HCT116 (cell line): ENCODE results near the gene DRC7. TPM values are rescaled to one million over a fixed set of nuclear protein-coding genes. Genes with fewer than 3 reads are reported as not detected.

Source experiments
- ATAC-seq: fragments of 200-7000 bp; cut with Tn5 transposase; 2 replicates; pipeline ENCODE4 v1.9.1; 2020; ENCODE audit warnings: mild to moderate bottlenecking, moderate library complexity
- BruUV-seq: library from RNA; stranded (reverse); fragments of 400-500 nt; replicated peaks from 2 replicates; lab custom pipeline; 2021; lab: Mats Ljungman, UMichigan
- CTCF ChIA-PET: fragments of 300-600 bp; sonication (Branson Sonifier 250); formaldehyde crosslinking; loops from one replicate; lab custom pipeline; 2021; ENCODE audit warnings: antibody characterized with exemption; lab: Charles Lee
- POLR2A ChIA-PET: fragments of 300-600, 350-600 bp; sonication (Branson Sonifier 250); formaldehyde crosslinking; loops from one replicate; lab custom pipeline; 2021; ENCODE audit warnings: antibody characterized with exemption; lab: Charles Lee
- RAD21 ChIA-PET, 2 experiments: fragments of 300-600 bp; sonication (Branson Sonifier 250); formaldehyde crosslinking; loops; one replicate each; lab custom pipeline; 2023; ENCODE audit warnings: low total read pairs in 2 of 2; ENCODE audit not compliant: uncharacterized antibody in 2 of 2, unreplicated experiment in 2 of 2, low non-redundant PET in 1 of 2; lab: Charles Lee
- DNase-seq: peaks from one replicate; pipeline ENCODE4 v3.0.0-alpha.2; 2010; ENCODE audit warnings: low read depth, low spot score
- H2AFZ ChIP-seq: fragments of 200-600 bp; shearing (Covaris generic), sonication (generic); 2 replicates; pipeline ENCODE4 v1.6.1; 2017; ENCODE audit warnings: low read depth, mixed run types, mixed read lengths, antibody characterized with exemption, low read length; ENCODE audit not compliant: poor library complexity, severe bottlenecking
- H3K27ac ChIP-seq: 2 replicates; pipeline ENCODE4 v1.5.1; 2012; ENCODE audit warnings: low read depth, low read length
- H3K27me3 ChIP-seq: fragments of 200-600 bp; sonication (generic); 2 replicates; pipeline ENCODE4 v1.6.1; 2016; ENCODE audit warnings: mixed run types, low read length, mixed read lengths; ENCODE audit not compliant: insufficient read depth
- H3K36me3 ChIP-seq, 2 experiments: fragments of 200-500 bp in 1 of 2; fragments of 200-600 bp in 1 of 2; sonication (Bioruptor generic) in 1 of 2; sonication (generic) in 1 of 2; 2 replicates each; pipeline versions ENCODE4 v1.5.1 to v1.6.1; 2014 to 2016; ENCODE audit warnings: low read length in 2 of 2, inconsistent platforms in 1 of 2, mixed read lengths in 1 of 2, mixed run types in 1 of 2; ENCODE audit not compliant: insufficient read depth in 2 of 2, control insufficient read depth in 1 of 2
- H3K4me1 ChIP-seq, 2 experiments: fragments of 200-600 bp in 1 of 2; sonication (generic) in 1 of 2; 2 replicates each; pipeline versions ENCODE4 v1.5.1 to v1.6.1; 2012 to 2017; ENCODE audit warnings: low read length in 2 of 2, inconsistent platforms in 1 of 2, mild to moderate bottlenecking in 1 of 2, mixed read lengths in 1 of 2, mixed run types in 1 of 2, moderate library complexity in 1 of 2; ENCODE audit not compliant: insufficient read depth in 2 of 2, control insufficient read depth in 1 of 2
- H3K4me2 ChIP-seq: fragments of 200-600 bp; sonication (generic); 2 replicates; pipeline ENCODE4 v1.6.1; 2017; ENCODE audit warnings: mixed run types, low read length, mixed read lengths
- H3K4me3 ChIP-seq, 2 experiments: fragments of 200-600 bp in 1 of 2; sonication (generic) in 1 of 2; replicated peaks in 1 of 2; 2 replicates each; pipeline ENCODE4 v1.5.1; 2011 to 2016; ENCODE audit warnings: low read length in 2 of 2, control low read depth in 1 of 2, low read depth in 1 of 2, mild to moderate bottlenecking in 1 of 2, mixed read lengths in 1 of 2, mixed run types in 1 of 2
- H3K79me2 ChIP-seq: fragments of 200-600 bp; sonication (generic); 2 replicates; pipeline ENCODE4 v1.6.1; 2017; ENCODE audit warnings: mild to moderate bottlenecking, mixed run types, low read length, moderate library complexity, mixed read lengths; ENCODE audit not compliant: insufficient read depth
- H3K9ac ChIP-seq: fragments of 200-600 bp; sonication (generic); 2 replicates; pipeline ENCODE4 v1.6.1; 2016; ENCODE audit warnings: low read length, mixed read lengths
- H3K9me2 ChIP-seq: fragments of 200-600 bp; sonication (generic), shearing (Covaris generic); 2 replicates; pipeline ENCODE4 v1.6.1; 2017; ENCODE audit warnings: mixed run types, mild to moderate bottlenecking, moderate library complexity; ENCODE audit not compliant: insufficient read depth
- H3K9me3 ChIP-seq, 2 experiments: fragments of 200-500 bp in 1 of 2; fragments of 200-600 bp in 1 of 2; sonication (Bioruptor generic) in 1 of 2; sonication (generic) in 1 of 2; 2 replicates each; pipeline ENCODE4 v1.6.1; 2014 to 2017; ENCODE audit warnings: low read length in 2 of 2, mixed read lengths in 2 of 2, inconsistent platforms in 1 of 2, low read depth in 1 of 2, mild to moderate bottlenecking in 1 of 2, mixed run types in 1 of 2, moderate library complexity in 1 of 2; ENCODE audit not compliant: control insufficient read depth in 1 of 2, insufficient read depth in 1 of 2
- H4K20me1 ChIP-seq: fragments of 200-600 bp; sonication (generic), shearing (Covaris generic); 2 replicates; pipeline ENCODE4 v1.6.1; 2017; ENCODE audit warnings: mixed run types, mild to moderate bottlenecking, moderate library complexity; ENCODE audit not compliant: insufficient read depth
- ATF3 ChIP-seq: IDR thresholded peaks from 2 replicates; pipeline ENCODE4 v1.6.1; 2012
- CEBPB ChIP-seq: IDR thresholded peaks from 2 replicates; pipeline ENCODE4 v1.6.1; 2012; ENCODE audit warnings: low read depth
- CTCF ChIP-seq, 3 experiments: fragments of 200-600 bp in 1 of 3; sonication (generic) in 1 of 3; IDR thresholded peaks in 2 of 3; conservative IDR thresholded peaks in 1 of 3; 2 replicates each; pipeline ENCODE4 v1.5.1; 2012 to 2017; ENCODE audit warnings: low read depth in 2 of 3, low read length in 2 of 3, antibody characterized with exemption in 1 of 3, borderline replicate concordance in 1 of 3, control low read depth in 1 of 3, mild to moderate bottlenecking in 1 of 3, mixed read lengths in 1 of 3, mixed run types in 1 of 3, moderate library complexity in 1 of 3; ENCODE audit not compliant: insufficient read depth in 1 of 3
- ELF1 ChIP-seq: IDR thresholded peaks from 2 replicates; pipeline ENCODE4 v1.6.1; 2012; ENCODE audit warnings: low read depth, borderline replicate concordance
- FOSL1 ChIP-seq: IDR thresholded peaks from 2 replicates; pipeline ENCODE4 v1.6.1; 2012; ENCODE audit warnings: low read depth
- JUND ChIP-seq: IDR thresholded peaks from 2 replicates; pipeline ENCODE4 v1.6.1; 2012
- MAX ChIP-seq: IDR thresholded peaks from 2 replicates; pipeline ENCODE4 v1.6.1; 2012
- POLR2A ChIP-seq: IDR thresholded peaks from 2 replicates; pipeline ENCODE4 v1.7.0; 2011; ENCODE audit warnings: borderline replicate concordance; ENCODE audit not compliant: insufficient read depth, insufficient read length; ENCODE audit errors: extremely low read depth
- RAD21 ChIP-seq: IDR thresholded peaks from 2 replicates; pipeline ENCODE4 v1.6.1; 2012; ENCODE audit warnings: low read depth, mild to moderate bottlenecking
- SIN3A ChIP-seq: IDR thresholded peaks from 2 replicates; pipeline ENCODE4 v1.6.1; 2012; ENCODE audit warnings: low read depth
- SP1 ChIP-seq: IDR thresholded peaks from 2 replicates; pipeline ENCODE4 v1.6.1; 2012; ENCODE audit warnings: low read depth
- YY1 ChIP-seq: IDR thresholded peaks from 2 replicates; pipeline ENCODE4 v1.6.1; 2011; ENCODE audit warnings: low read length, low read depth, moderate library complexity, mild to moderate bottlenecking; ENCODE audit not compliant: insufficient replicate concordance; ENCODE audit errors: extremely low read depth
- ZNF274 ChIP-seq: fragments of 200-500 bp; sonication (Bioruptor generic); IDR thresholded peaks from 2 replicates; pipeline ENCODE4 v1.6.1; 2014; ENCODE audit warnings: mild to moderate bottlenecking, low read depth, low read length, inconsistent platforms
- intact Hi-C: fragments of 100-400 bp; cut with micrococcal nuclease; formaldehyde crosslinking; loops from 2 replicates; pipeline ENCODE4 v1.10.0; 2022
- total RNA-seq: library from RNA; stranded (reverse); gene quantifications from one replicate; pipeline ENCODE4 v1.2.1, GENCODE V29; 2021; ENCODE audit not compliant: unreplicated experiment

The DRC7 gene
- total RNA-seq, 1 experiment from 2014 or later, result 0.91 TPM

- H3K27me3 ChIP-seq, result peaks cover 17% of the 10 kb centered on the region
- intact Hi-C loops, result no loop called here
- H4K20me1 ChIP-seq, result no peaks in the 10 kb centered on the region
- H3K9me2 ChIP-seq, result no peaks in the 10 kb centered on the region
- ChIA-PET POLR2A (no interaction called here), CTCF (no interaction called here), RAD21 (no interaction called here)
- no peak overlapping the region for H2AFZ ChIP-seq
- H3K4me3 ChIP-seq, result no peak overlapping the region
- no peaks in the 10 kb centered on the region for H3K79me2 ChIP-seq
- H3K36me3 ChIP-seq, result no peaks in the 10 kb centered on the region
- TF ChIP-seq ZNF274, result no peak
- TF ChIP-seq SP1, result no peak
- TF ChIP-seq POLR2A, result no peak
- no peak for TF ChIP-seq YY1
- TF ChIP-seq ATF3, result no peak
- no peak for TF ChIP-seq ELF1
- no peak for TF ChIP-seq SIN3A
- TF ChIP-seq CEBPB, result no peak
- TF ChIP-seq RAD21, result no peak
- TF ChIP-seq JUND, result no peak
- TF ChIP-seq CTCF (IDR thresholded peaks at IDR 0.05 in 2 of 3, conservative IDR thresholded peaks at IDR 0.05 in 1 of 3; ENCODE audit: borderline replicate concordance in 1 of 3, insufficient read depth in 1 of 3, low read depth in 2 of 3, low read length in 2 of 3), result no peak
- no peak for TF ChIP-seq FOSL1
- TF ChIP-seq MAX, result no peak
- no peak overlapping the region for H3K4me2 ChIP-seq
- BruUV-seq, result no TSS peak
- H3K9ac ChIP-seq, result no peak overlapping the region
- ATAC-seq, result no peak
- H3K27ac ChIP-seq, result no peak overlapping the region
- no peak for DNase-seq
- no peaks in the 10 kb centered on the region for H3K9me3 ChIP-seq
- H3K4me1 ChIP-seq, result no peaks in the 10 kb centered on the region
Measured at GRCh38 chr16:57711346-57711745, 16.7 kb downstream of the DRC7 start.
